ENCODE measurements around the gene IPO11. TPM values are rescaled to one million over a fixed set of nuclear protein-coding genes. Genes with fewer than 3 reads are reported as not detected.

IPO11 gene
- total RNA-seq, 1 donor from 2014 or later, result 18.3 TPM

GRCh38 chr5:62589504-62589903, 176.9 kb downstream of the IPO11 start:
- no peak for TF ChIP-seq CTCF (IDR thresholded peaks at IDR 0.05; ENCODE audit: insufficient read depth, low read length, poor library complexity, severe bottlenecking)
- no peaks in the 10 kb centered on the region for H3K27me3 ChIP-seq (ENCODE audit: control insufficient read depth, insufficient read depth, low read length)
- no peak overlapping the region for H3K4me3 ChIP-seq (ENCODE audit: low read depth, low read length)
- no peaks in the 10 kb centered on the region for H3K36me3 ChIP-seq (ENCODE audit: control insufficient read depth, insufficient read depth, low read length)
- DNase-seq (ENCODE audit: low read depth), result no peak

GRCh38 chr5:62590387-62590786, 177.8 kb downstream of the IPO11 start:
- TF ChIP-seq CTCF (IDR thresholded peaks at IDR 0.05; ENCODE audit: insufficient read depth, low read length, poor library complexity, severe bottlenecking), result no peak
- no peak for DNase-seq (ENCODE audit: low read depth)
- H3K27me3 ChIP-seq (ENCODE audit: control insufficient read depth, insufficient read depth, low read length), result no peaks in the 10 kb centered on the region
- no peaks in the 10 kb centered on the region for H3K36me3 ChIP-seq (ENCODE audit: control insufficient read depth, insufficient read depth, low read length)
- no peak overlapping the region for H3K4me3 ChIP-seq (ENCODE audit: low read depth, low read length)

DNA sequence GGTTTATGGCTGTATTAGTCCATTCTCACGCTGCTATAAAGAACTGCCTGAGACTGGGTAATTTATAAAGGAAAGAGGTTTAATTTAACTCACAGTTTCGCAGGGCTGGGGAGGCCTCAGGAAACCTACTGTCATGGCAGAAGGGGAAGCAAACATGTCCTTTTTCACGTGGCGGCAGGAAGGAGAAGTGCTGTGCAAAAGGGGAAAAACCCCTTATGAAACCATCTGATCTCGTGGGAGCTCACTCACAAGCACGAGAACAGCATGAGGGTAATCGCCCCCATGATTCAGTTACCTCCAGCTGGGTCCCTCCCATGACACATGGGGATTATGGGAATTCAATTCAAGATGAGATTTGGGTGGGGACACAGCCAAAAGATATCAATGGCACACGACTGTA, 180.0 kb downstream of the IPO11 start:
- Histone ChIP-seq H3K4me3 (ENCODE audit: low read depth, low read length) (no peak overlapping the region), H3K27me3 (ENCODE audit: control insufficient read depth, insufficient read depth, low read length) (no peaks in the 10 kb centered on the region), H3K36me3 (ENCODE audit: control insufficient read depth, insufficient read depth, low read length) (no peaks in the 10 kb centered on the region)
- DNase-seq (ENCODE audit: low read depth), result no peak
- no peak for TF ChIP-seq CTCF (IDR thresholded peaks at IDR 0.05; ENCODE audit: insufficient read depth, low read length, poor library complexity, severe bottlenecking)

- no peak for DNase-seq (ENCODE audit: low read depth)
- no peak for TF ChIP-seq CTCF (IDR thresholded peaks at IDR 0.05; ENCODE audit: insufficient read depth, low read length, poor library complexity, severe bottlenecking)
- no peaks in the 10 kb centered on the region for H3K36me3 ChIP-seq (ENCODE audit: control insufficient read depth, insufficient read depth, low read length)
- H3K27me3 ChIP-seq (ENCODE audit: control insufficient read depth, insufficient read depth, low read length), result no peaks in the 10 kb centered on the region
- H3K4me3 ChIP-seq (ENCODE audit: low read depth, low read length), result no peak overlapping the region
Measured at GRCh38 chr5:62593331-62593730, 180.8 kb downstream of the IPO11 start.

DNA sequence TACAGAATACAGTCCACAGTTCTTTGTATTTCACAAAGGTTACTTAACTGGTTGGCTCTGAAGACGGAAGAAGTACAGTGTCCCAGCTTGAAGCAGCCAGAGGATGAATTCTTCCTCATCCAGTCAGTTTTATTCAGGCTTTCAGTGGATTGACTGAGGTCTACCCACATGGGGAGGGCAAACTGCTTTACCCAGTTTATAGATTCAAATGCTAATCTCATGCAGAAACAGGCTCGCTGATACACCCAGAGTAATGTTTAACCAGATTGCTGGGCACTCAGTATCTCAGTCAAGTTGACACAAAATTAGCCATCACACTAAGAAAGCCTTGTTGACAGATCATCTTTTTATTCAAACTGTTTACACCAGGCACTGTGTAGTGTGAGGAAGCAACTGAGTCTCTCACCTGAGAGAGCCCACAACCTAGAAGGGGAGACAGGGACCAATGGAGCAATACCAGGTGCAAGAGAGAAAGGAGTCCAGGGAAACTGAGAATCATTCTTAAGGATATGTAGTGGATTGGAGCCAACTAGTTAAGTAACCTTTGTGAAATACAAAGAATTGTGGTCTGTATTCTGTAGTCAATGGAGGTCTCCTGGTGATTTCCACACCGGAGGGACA, 181.9 kb downstream of the IPO11 start:
- no peak overlapping the region for H3K4me3 ChIP-seq (ENCODE audit: low read depth, low read length)
- no peak for TF ChIP-seq CTCF (IDR thresholded peaks at IDR 0.05; ENCODE audit: insufficient read depth, low read length, poor library complexity, severe bottlenecking)
- no peaks in the 10 kb centered on the region for H3K27me3 ChIP-seq (ENCODE audit: control insufficient read depth, insufficient read depth, low read length)
- H3K36me3 ChIP-seq (ENCODE audit: control insufficient read depth, insufficient read depth, low read length), result no peaks in the 10 kb centered on the region
- no peak for DNase-seq (ENCODE audit: low read depth)

DNA sequence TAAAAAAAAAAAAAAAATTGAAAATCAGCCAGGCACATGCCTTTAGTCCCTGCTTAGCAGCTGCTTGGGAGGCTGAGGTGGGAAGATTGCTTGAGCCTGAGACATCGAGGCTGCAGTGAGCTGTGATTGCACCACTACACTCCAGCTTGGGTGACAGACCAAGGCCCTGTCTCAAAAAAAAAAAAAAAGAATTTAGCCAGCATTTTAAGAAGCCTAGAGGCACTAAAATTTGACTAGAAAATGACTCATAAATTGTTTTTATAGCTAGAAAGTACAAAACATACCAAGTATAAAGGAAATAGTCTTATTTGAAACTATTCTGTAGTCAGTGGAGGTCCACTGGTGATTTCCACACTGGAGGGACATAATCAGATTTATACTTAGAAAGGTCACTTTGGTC, 183.5 kb downstream of the IPO11 start:
- DNase-seq (ENCODE audit: low read depth), result no peak
- H3K27me3 ChIP-seq (ENCODE audit: control insufficient read depth, insufficient read depth, low read length), result no peaks in the 10 kb centered on the region
- TF ChIP-seq CTCF (IDR thresholded peaks at IDR 0.05; ENCODE audit: insufficient read depth, low read length, poor library complexity, severe bottlenecking), result no peak
- H3K4me3 ChIP-seq (ENCODE audit: low read depth, low read length), result no peak overlapping the region
- H3K36me3 ChIP-seq (ENCODE audit: control insufficient read depth, insufficient read depth, low read length), result no peaks in the 10 kb centered on the region
